Measurements from ENCODE around the gene SEMA3A.
"Not testable (repeated sequence)": the region's sequence is repeated elsewhere in the genome, so short reads cannot be mapped to it uniquely, and the experiment has no call there.

Gene SEMA3A

GRCh38 chr7:84162125-84162524, 32.5 kb downstream of the SEMA3A start:
- DNase-seq (ENCODE audit: low read depth, low spot score) = no peak
- in situ Hi-C loops (cut with HindIII; ENCODE audit: low sequenced_read_pairs) = no loop called here
- no peak overlapping the region for H3K4me3 ChIP-seq (ENCODE audit: low read depth, low read length)
- TF ChIP-seq CTCF (IDR thresholded peaks at IDR 0.05; ENCODE audit: low read depth, low read length) = no peak

DNA sequence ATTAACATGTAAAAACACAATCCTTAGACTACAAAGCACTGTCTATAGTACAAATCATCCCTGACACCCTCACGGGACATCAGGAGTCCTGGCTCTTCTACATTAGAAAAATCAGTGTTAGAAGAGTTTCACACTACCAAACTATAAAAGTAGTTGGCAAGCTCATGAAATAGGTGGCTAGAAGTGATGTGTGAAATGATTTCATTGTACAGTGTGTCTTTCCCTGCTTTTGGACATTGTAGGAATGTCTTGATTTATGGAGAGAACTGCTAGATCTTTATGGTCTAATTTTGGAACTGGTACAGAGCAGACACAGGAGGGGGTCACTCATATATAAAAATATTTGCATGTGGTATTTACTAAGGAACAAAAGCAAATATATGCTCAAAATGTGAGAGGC, 33.2 kb downstream of the SEMA3A start:
- no peak for TF ChIP-seq CTCF (IDR thresholded peaks at IDR 0.05; ENCODE audit: low read depth, low read length)
- no peak for DNase-seq (ENCODE audit: low read depth, low spot score)
- H3K4me3 ChIP-seq (ENCODE audit: low read depth, low read length) = no peak overlapping the region
- in situ Hi-C loops (cut with HindIII; ENCODE audit: low sequenced_read_pairs) = no loop called here

DNA sequence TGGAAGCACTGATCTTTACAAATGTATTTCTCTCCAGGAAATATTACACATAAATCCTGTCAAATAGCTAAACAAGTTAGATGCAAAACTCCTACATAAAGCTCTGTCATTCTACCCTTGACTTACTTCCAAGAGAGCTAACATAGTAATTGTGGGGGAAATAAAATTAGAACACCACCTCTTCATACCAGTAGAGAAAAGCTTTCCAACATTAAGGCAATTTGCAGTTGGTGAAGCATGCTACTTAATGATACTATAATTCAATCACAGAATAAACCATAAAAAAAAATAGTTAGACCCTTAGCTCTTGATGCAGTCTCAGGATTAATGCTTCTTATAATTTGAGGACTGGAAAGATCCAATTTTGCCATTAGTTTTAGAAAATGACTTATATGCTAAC, 35.2 kb downstream of the SEMA3A start:
- no peak for TF ChIP-seq CTCF (IDR thresholded peaks at IDR 0.05; ENCODE audit: low read depth, low read length)
- H3K4me3 ChIP-seq (ENCODE audit: low read depth, low read length) = no peak overlapping the region
- in situ Hi-C loops (cut with HindIII; ENCODE audit: low sequenced_read_pairs) = no loop called here
- no peak for DNase-seq (ENCODE audit: low read depth, low spot score)

DNA sequence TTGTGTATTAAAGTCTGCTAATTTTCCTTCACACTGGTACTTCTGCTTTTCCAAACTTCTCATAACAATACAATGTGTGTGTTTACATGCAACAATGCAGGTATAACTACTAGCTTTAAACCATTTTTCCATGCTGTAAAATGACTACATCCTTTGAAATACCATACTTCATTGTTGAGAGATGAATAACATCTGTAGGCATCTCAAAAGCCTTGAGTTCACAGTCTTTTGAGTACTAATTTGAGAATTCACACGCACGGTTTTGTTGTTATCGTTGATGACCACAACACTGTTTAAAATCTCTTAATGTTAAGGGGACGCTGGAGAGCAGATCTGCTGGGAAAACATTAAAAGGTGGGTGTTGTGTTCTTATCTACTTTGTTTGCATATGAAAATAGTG, 37.4 kb downstream of the SEMA3A start:
- DNase-seq (ENCODE audit: low read depth, low spot score) = no peak
- H3K4me3 ChIP-seq (ENCODE audit: low read depth, low read length) = no peak overlapping the region
- in situ Hi-C loops (cut with HindIII; ENCODE audit: low sequenced_read_pairs) = no loop called here
- TF ChIP-seq CTCF (IDR thresholded peaks at IDR 0.05; ENCODE audit: low read depth, low read length) = no peak

- no peak for DNase-seq (ENCODE audit: low read depth, low spot score)
- H3K4me3 ChIP-seq (ENCODE audit: low read depth, low read length) = no peak overlapping the region
- in situ Hi-C loops (cut with HindIII; ENCODE audit: low sequenced_read_pairs) = no loop called here
- TF ChIP-seq CTCF (IDR thresholded peaks at IDR 0.05; ENCODE audit: low read depth, low read length) = no peak
Measured at GRCh38 chr7:84154991-84155781, 39.4 kb downstream of the SEMA3A start.

GRCh38 chr7:84152995-84153394, 41.6 kb downstream of the SEMA3A start:
- in situ Hi-C loops (cut with HindIII; ENCODE audit: low sequenced_read_pairs) = no loop called here
- no peak overlapping the region for H3K4me3 ChIP-seq (ENCODE audit: low read depth, low read length)
- no peak for TF ChIP-seq CTCF (IDR thresholded peaks at IDR 0.05; ENCODE audit: low read depth, low read length)

DNA sequence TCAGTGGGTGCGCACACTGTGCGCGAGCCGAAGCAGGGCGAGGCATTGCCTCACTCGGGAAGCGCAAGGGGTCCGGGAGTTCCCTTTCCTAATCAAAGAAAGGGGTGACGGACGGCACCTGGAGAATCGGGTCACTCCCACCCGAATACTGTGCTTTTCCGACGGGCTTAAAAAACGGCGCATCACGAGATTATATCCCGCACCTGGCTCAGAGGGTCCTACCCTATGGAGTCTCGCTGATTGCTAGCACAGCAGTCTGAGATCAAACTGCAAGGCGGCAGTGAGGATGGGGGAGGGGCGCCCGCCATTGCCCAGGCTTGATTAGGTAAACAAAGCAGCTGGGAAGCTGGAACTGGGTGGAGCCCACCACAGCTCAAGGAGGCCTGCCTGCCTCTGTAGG, 44.2 kb downstream of the SEMA3A start:
- DNase-seq (ENCODE audit: low read depth, low spot score); in situ Hi-C loops (cut with HindIII; ENCODE audit: low sequenced_read_pairs); H3K4me3 ChIP-seq (ENCODE audit: low read depth, low read length): not testable (repeated sequence)

More at GRCh38 chr7:84152995-84153394, 41.6 kb downstream of the SEMA3A start:
- no peak for DNase-seq (ENCODE audit: low read depth, low spot score)

All from astrocyte of the spinal cord (primary cell).